ENCODE data around the gene PLEKHM2.

PLEKHM2 gene

GRCh38 chr1:15727021-15727420, 42.9 kb downstream of the PLEKHM2 start:
- Histone ChIP-seq H3K4me3 (ENCODE audit: low read length) (no peak overlapping the region), H3K36me3 (ENCODE audit: control insufficient read depth, insufficient read depth, low read length) (peaks cover 27% of the 10 kb centered on the region), H3K4me1 (ENCODE audit: control insufficient read depth, insufficient read depth, low read length) (no peaks in the 10 kb centered on the region), H3K9me3 (ENCODE audit: control insufficient read depth, insufficient read depth, low read length) (no peaks in the 10 kb centered on the region), H3K27ac (ENCODE audit: low read length) (no peak overlapping the region), H3K27me3 (ENCODE audit: control insufficient read depth, insufficient read depth, low read length) (no peaks in the 10 kb centered on the region)
- WGBS (ENCODE audit: insufficient coverage, insufficient read length): no CpG with 5 or more reads among the region's 21 CpGs
- no peak for DNase-seq (ENCODE audit: low read depth, low spot score)

- Histone ChIP-seq H3K4me3 (ENCODE audit: low read length) (no peak overlapping the region), H3K36me3 (ENCODE audit: control insufficient read depth, insufficient read depth, low read length) (peaks cover 29% of the 10 kb centered on the region), H3K27ac (ENCODE audit: low read length) (no peak overlapping the region), H3K9me3 (ENCODE audit: control insufficient read depth, insufficient read depth, low read length) (no peaks in the 10 kb centered on the region), H3K27me3 (ENCODE audit: control insufficient read depth, insufficient read depth, low read length) (no peaks in the 10 kb centered on the region), H3K4me1 (ENCODE audit: control insufficient read depth, insufficient read depth, low read length) (no peaks in the 10 kb centered on the region)
- no CpG with 5 or more reads among the region's 13 CpGs for WGBS (ENCODE audit: insufficient coverage, insufficient read length)
- DNase-seq (ENCODE audit: low read depth, low spot score): no peak
These were observed 43.3 kb downstream of the PLEKHM2 start for GRCh38 chr1:15727424-15727823.

- no peak for DNase-seq (ENCODE audit: low read depth, low spot score)
- WGBS (ENCODE audit: insufficient coverage, insufficient read length): no CpG with 5 or more reads among the region's 23 CpGs
- Histone ChIP-seq H3K27me3 (ENCODE audit: control insufficient read depth, insufficient read depth, low read length) (no peaks in the 10 kb centered on the region), H3K4me3 (ENCODE audit: low read length) (no peak overlapping the region), H3K9me3 (ENCODE audit: control insufficient read depth, insufficient read depth, low read length) (no peaks in the 10 kb centered on the region), H3K27ac (ENCODE audit: low read length) (no peak overlapping the region), H3K36me3 (ENCODE audit: control insufficient read depth, insufficient read depth, low read length) (peaks cover 29% of the 10 kb centered on the region), H3K4me1 (ENCODE audit: control insufficient read depth, insufficient read depth, low read length) (no peaks in the 10 kb centered on the region)
These were observed 43.9 kb downstream of the PLEKHM2 start for GRCh38 chr1:15727866-15728534.

- Histone ChIP-seq H3K36me3 (ENCODE audit: control insufficient read depth, insufficient read depth, low read length) (peaks cover 29% of the 10 kb centered on the region), H3K27ac (ENCODE audit: low read length) (no peak overlapping the region), H3K9me3 (ENCODE audit: control insufficient read depth, insufficient read depth, low read length) (no peaks in the 10 kb centered on the region), H3K4me3 (ENCODE audit: low read length) (no peak overlapping the region), H3K27me3 (ENCODE audit: control insufficient read depth, insufficient read depth, low read length) (no peaks in the 10 kb centered on the region), H3K4me1 (ENCODE audit: control insufficient read depth, insufficient read depth, low read length) (no peaks in the 10 kb centered on the region)
- no peak for DNase-seq (ENCODE audit: low read depth, low spot score)
- no CpG with 5 or more reads among the region's 22 CpGs for WGBS (ENCODE audit: insufficient coverage, insufficient read length)
These were observed 45.0 kb downstream of the PLEKHM2 start for GRCh38 chr1:15728937-15729657.

- Histone ChIP-seq H3K36me3 (ENCODE audit: control insufficient read depth, insufficient read depth, low read length) (peaks cover 30% of the 10 kb centered on the region), H3K4me1 (ENCODE audit: control insufficient read depth, insufficient read depth, low read length) (no peaks in the 10 kb centered on the region), H3K9me3 (ENCODE audit: control insufficient read depth, insufficient read depth, low read length) (no peaks in the 10 kb centered on the region), H3K27ac (ENCODE audit: low read length) (no peak overlapping the region), H3K4me3 (ENCODE audit: low read length) (no peak overlapping the region), H3K27me3 (ENCODE audit: control insufficient read depth, insufficient read depth, low read length) (no peaks in the 10 kb centered on the region)
- no CpG with 5 or more reads among the region's 16 CpGs for WGBS (ENCODE audit: insufficient coverage, insufficient read length)
- no peak for DNase-seq (ENCODE audit: low read depth, low spot score)
These were observed 46.3 kb downstream of the PLEKHM2 start for GRCh38 chr1:15730423-15730822.

GRCh38 chr1:15730936-15731335, 46.8 kb downstream of the PLEKHM2 start:
- Histone ChIP-seq H3K27me3 (ENCODE audit: control insufficient read depth, insufficient read depth, low read length) (no peaks in the 10 kb centered on the region), H3K36me3 (ENCODE audit: control insufficient read depth, insufficient read depth, low read length) (peaks cover 29% of the 10 kb centered on the region), H3K4me3 (ENCODE audit: low read length) (no peak overlapping the region), H3K4me1 (ENCODE audit: control insufficient read depth, insufficient read depth, low read length) (no peaks in the 10 kb centered on the region; the same call in 1 of the 2 replicates), H3K27ac (ENCODE audit: low read length) (no peak overlapping the region), H3K9me3 (ENCODE audit: control insufficient read depth, insufficient read depth, low read length) (no peaks in the 10 kb centered on the region)
- no peak for DNase-seq (ENCODE audit: low read depth, low spot score)
- no CpG with 5 or more reads among the region's 16 CpGs for WGBS (ENCODE audit: insufficient coverage, insufficient read length)

GRCh38 chr1:15731735-15732685, 47.9 kb downstream of the PLEKHM2 start:
- Histone ChIP-seq H3K4me3 (ENCODE audit: low read length) (no peak overlapping the region), H3K36me3 (ENCODE audit: control insufficient read depth, insufficient read depth, low read length) (peaks cover 26% of the 10 kb centered on the region), H3K4me1 (ENCODE audit: control insufficient read depth, insufficient read depth, low read length) (peaks cover 2% of the 10 kb centered on the region; the same call in 1 of the 2 replicates), H3K27me3 (ENCODE audit: control insufficient read depth, insufficient read depth, low read length) (no peaks in the 10 kb centered on the region), H3K27ac (ENCODE audit: low read length) (no peak overlapping the region), H3K9me3 (ENCODE audit: control insufficient read depth, insufficient read depth, low read length) (no peaks in the 10 kb centered on the region)
- no CpG with 5 or more reads among the region's 39 CpGs for WGBS (ENCODE audit: insufficient coverage, insufficient read length)
- DNase-seq (ENCODE audit: low read depth, low spot score): no peak

- Histone ChIP-seq H3K4me1 (ENCODE audit: control insufficient read depth, insufficient read depth, low read length) (peaks cover 2% of the 10 kb centered on the region; the same call in 1 of the 2 replicates), H3K27me3 (ENCODE audit: control insufficient read depth, insufficient read depth, low read length) (no peaks in the 10 kb centered on the region), H3K36me3 (ENCODE audit: control insufficient read depth, insufficient read depth, low read length) (peaks cover 23% of the 10 kb centered on the region), H3K9me3 (ENCODE audit: control insufficient read depth, insufficient read depth, low read length) (no peaks in the 10 kb centered on the region), H3K4me3 (ENCODE audit: low read length) (no peak overlapping the region), H3K27ac (ENCODE audit: low read length) (no peak overlapping the region)
- no CpG with 5 or more reads among the region's 7 CpGs for WGBS (ENCODE audit: insufficient coverage, insufficient read length)
- no peak for DNase-seq (ENCODE audit: low read depth, low spot score)
These were observed 48.6 kb downstream of the PLEKHM2 start for GRCh38 chr1:15732686-15733081.

- H3K4me3 ChIP-seq (ENCODE audit: low read length): no peak overlapping the region
- no peaks in the 10 kb centered on the region for H3K9me3 ChIP-seq (ENCODE audit: control insufficient read depth, insufficient read depth, low read length)
- peaks cover 18% of the 10 kb centered on the region for H3K36me3 ChIP-seq (ENCODE audit: control insufficient read depth, insufficient read depth, low read length)
- no peak for DNase-seq (ENCODE audit: low read depth, low spot score)
- H3K4me1 ChIP-seq (ENCODE audit: control insufficient read depth, insufficient read depth, low read length): peaks cover 2% of the 10 kb centered on the region; the same call in 1 of the 2 replicates
- no peaks in the 10 kb centered on the region for H3K27me3 ChIP-seq (ENCODE audit: control insufficient read depth, insufficient read depth, low read length)
- no peak overlapping the region for H3K27ac ChIP-seq (ENCODE audit: low read length)
- no CpG with 5 or more reads among the region's 11 CpGs for WGBS (ENCODE audit: insufficient coverage, insufficient read length)
These were observed 49.2 kb downstream of the PLEKHM2 start for GRCh38 chr1:15733218-15733725.

- peaks cover 17% of the 10 kb centered on the region for H3K36me3 ChIP-seq (ENCODE audit: control insufficient read depth, insufficient read depth, low read length)
- no peaks in the 10 kb centered on the region for H3K27me3 ChIP-seq (ENCODE audit: control insufficient read depth, insufficient read depth, low read length)
- no peak for DNase-seq (ENCODE audit: low read depth, low spot score)
- no CpG with 5 or more reads among the region's 27 CpGs for WGBS (ENCODE audit: insufficient coverage, insufficient read length)
- peaks cover 2% of the 10 kb centered on the region; the same call in 1 of the 2 replicates for H3K4me1 ChIP-seq (ENCODE audit: control insufficient read depth, insufficient read depth, low read length)
- no peak overlapping the region for H3K27ac ChIP-seq (ENCODE audit: low read length)
- H3K9me3 ChIP-seq (ENCODE audit: control insufficient read depth, insufficient read depth, low read length): no peaks in the 10 kb centered on the region
- H3K4me3 ChIP-seq (ENCODE audit: low read length): no peak overlapping the region
These were observed 49.7 kb downstream of the PLEKHM2 start for GRCh38 chr1:15733726-15734226.

All from iPS DF 6.9 (cell line).